CD14-positive monocyte (primary cell): ENCODE measurements around the gene KRTAP10-6. TPM values are rescaled to one million over a fixed set of nuclear protein-coding genes. Genes with fewer than 3 reads are reported as not detected.

Source experiments
- DNase-seq, 3 donors: peaks; one replicate each; pipeline ENCODE4 v3.0.0-alpha.2; 2011 to 2022
- H2AFZ ChIP-seq: 2 replicates; pipeline ENCODE4 v1.6.0; 2012; ENCODE audit warnings: mild to moderate bottlenecking, low read depth, low read length, inconsistent platforms; ENCODE audit not compliant: insufficient read depth, poor library complexity, severe bottlenecking
- H3K27ac ChIP-seq, 2 donors: 1 replicate in 1 of 2; 2 replicates in 1 of 2; pipeline ENCODE4 v1.5.1; 2012 to 2013; ENCODE audit warnings: low read length in 2 of 2, control low read depth in 1 of 2, inconsistent platforms in 1 of 2, low read depth in 1 of 2, mild to moderate bottlenecking in 1 of 2
- H3K27me3 ChIP-seq, 2 donors: one replicate each; pipeline versions ENCODE4 v1.6.0 to v1.6.1; 2011 to 2013; ENCODE audit warnings: low read length in 2 of 2; ENCODE audit not compliant: control insufficient read depth in 2 of 2, insufficient read depth in 2 of 2
- H3K36me3 ChIP-seq, 2 donors: replicated peaks in 1 of 2; 1 replicate in 1 of 2; 2 replicates in 1 of 2; pipeline versions ENCODE4 v1.5.1 to v1.6.1; 2012 to 2013; ENCODE audit warnings: low read length in 2 of 2, control low read depth in 1 of 2, inconsistent platforms in 1 of 2, mild to moderate bottlenecking in 1 of 2; ENCODE audit not compliant: insufficient read depth in 2 of 2, control insufficient read depth in 1 of 2
- H3K4me1 ChIP-seq, 2 donors: 1 replicate in 1 of 2; 2 replicates in 1 of 2; pipeline versions ENCODE4 v1.5.1 to v1.6.1; 2012 to 2013; ENCODE audit warnings: low read length in 2 of 2, control low read depth in 1 of 2, inconsistent platforms in 1 of 2, mild to moderate bottlenecking in 1 of 2, moderate library complexity in 1 of 2; ENCODE audit not compliant: insufficient read depth in 2 of 2, control insufficient read depth in 1 of 2
- H3K4me2 ChIP-seq: replicated peaks from 2 replicates; pipeline ENCODE3; 2012; ENCODE audit warnings: low read length, moderate library complexity, mild to moderate bottlenecking; ENCODE audit not compliant: poor library complexity, severe bottlenecking; ENCODE audit errors: extremely low read depth
- H3K4me3 ChIP-seq, 3 experiments: fragments of 200-600 bp in 1 of 3; sonication (generic) in 1 of 3; replicated peaks in 1 of 3; 1 replicate in 2 of 3; 2 replicates in 1 of 3; pipeline ENCODE4 v1.5.1; 2011 to 2013; ENCODE audit warnings: low read length in 3 of 3, mild to moderate bottlenecking in 3 of 3, control low read depth in 2 of 3, low read depth in 2 of 3, inconsistent platforms in 1 of 3, moderate library complexity in 1 of 3
- H3K79me2 ChIP-seq: 2 replicates; pipeline ENCODE4 v1.6.0; 2012; ENCODE audit warnings: mild to moderate bottlenecking, control low read depth, inconsistent platforms, low read length, moderate library complexity; ENCODE audit not compliant: insufficient read depth
- H3K9ac ChIP-seq: 2 replicates; pipeline ENCODE4 v1.6.0; 2017; ENCODE audit warnings: low read length, mild to moderate bottlenecking; ENCODE audit not compliant: insufficient read depth, poor library complexity, severe bottlenecking
- H3K9me3 ChIP-seq, 2 donors: replicated peaks in 1 of 2; 1 replicate in 1 of 2; 2 replicates in 1 of 2; pipeline versions ENCODE4 v1.5.1 to v1.6.1; 2012 to 2013; ENCODE audit warnings: low read length in 2 of 2, control low read depth in 1 of 2; ENCODE audit not compliant: control insufficient read depth in 1 of 2, insufficient read depth in 1 of 2
- H4K20me1 ChIP-seq: 2 replicates; pipeline ENCODE4 v1.6.0; 2012; ENCODE audit warnings: mild to moderate bottlenecking, low read length, control low read depth, moderate library complexity; ENCODE audit not compliant: insufficient read depth
- H3K27ac Mint-ChIP-seq, 7 donors: one replicate each; pipeline ENCODE4 v1.8.0; 2020; ENCODE audit warnings: mild to moderate bottlenecking in 7 of 7, mixed read lengths in 7 of 7, moderate library complexity in 6 of 7, inconsistent platforms in 2 of 7
- H3K27me3 Mint-ChIP-seq, 3 donors: one replicate each; pipeline ENCODE4 v1.8.0; 2021 to 2022; ENCODE audit warnings: low read depth in 3 of 3, mild to moderate bottlenecking in 3 of 3, mixed read lengths in 3 of 3, moderate library complexity in 3 of 3, inconsistent platforms in 1 of 3
- H3K36me3 Mint-ChIP-seq, 2 donors: one replicate each; pipeline ENCODE4 v1.8.0; 2020; ENCODE audit warnings: mixed read lengths in 2 of 2, inconsistent platforms in 1 of 2, mild to moderate bottlenecking in 1 of 2
- H3K4me1 Mint-ChIP-seq: one replicate; pipeline ENCODE4 v1.8.0; 2020; ENCODE audit warnings: mild to moderate bottlenecking, mixed read lengths
- H3K4me3 Mint-ChIP-seq, 2 donors: one replicate each; pipeline ENCODE4 v1.8.0; 2020; ENCODE audit warnings: mild to moderate bottlenecking in 2 of 2, mixed read lengths in 2 of 2, moderate library complexity in 1 of 2
- H3K9me3 Mint-ChIP-seq, 7 donors: one replicate each; pipeline ENCODE4 v1.8.0; 2020 to 2022; ENCODE audit warnings: mixed read lengths in 7 of 7, mild to moderate bottlenecking in 6 of 7, moderate library complexity in 6 of 7, inconsistent platforms in 2 of 7
- WGBS: methylation state at CpG from one replicate; pipeline ENCODE4 v1.1.5; 2013; ENCODE audit warnings: missing lambda C conversion rate; ENCODE audit not compliant: insufficient coverage; 5-methylcytosine and 5-hydroxymethylcytosine counted together
- intact Hi-C, 2 donors: fragments of 100-400 bp; cut with micrococcal nuclease; formaldehyde crosslinking; loops; one replicate each; pipeline versions ENCODE4 v1.15.0 to v1.15.1; 2023
- polyA plus RNA-seq, 3 donors: library from polyadenylated mRNA; depleted of rRNA in 1 of 3; unstranded in 2 of 3; stranded (reverse) in 1 of 3; fragments of 300-500 nt in 2 of 3; fragments of >200 nt in 1 of 3; fragmentation: Illumina TruSeq in 2 of 3; gene quantifications; 1 replicate in 2 of 3; 2 replicates in 1 of 3; pipeline ENCODE4 v1.2.3, GENCODE V29; 2012 to 2021
- TF ChIP-seq, protein P1 (sequence below): fragments of 200-600 bp; IDR thresholded peaks from one replicate; pipeline ENCODE4 v1.8.0; 2022; ENCODE audit warnings: antibody characterized with exemption, mild to moderate bottlenecking

The KRTAP10-6 gene
- polyA plus RNA-seq, 3 donors, result not detected

DNA sequence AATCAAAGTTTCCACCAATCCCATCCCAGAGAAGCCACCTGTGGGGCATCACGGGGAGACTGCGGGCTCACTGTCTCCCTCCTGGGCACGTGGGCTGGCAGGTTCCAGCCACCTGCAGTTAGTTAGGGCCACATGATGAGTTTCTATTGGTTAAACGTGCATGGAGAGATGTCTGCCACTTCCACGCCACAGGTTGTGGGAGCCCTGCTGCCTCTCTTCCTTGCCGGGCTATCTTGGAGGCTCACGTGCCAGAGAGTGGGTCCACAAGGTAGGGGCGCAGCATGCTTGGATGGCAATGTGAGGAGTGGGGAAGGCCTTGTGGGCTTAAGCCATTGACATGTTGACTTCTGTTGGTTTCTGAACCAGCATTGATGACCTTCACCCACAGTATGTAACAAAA is 11.6 kb upstream of the KRTAP10-6 start:
- peaks cover 2 to 6% (median 5%) of the 10 kb centered on the region in 3 donors for H3K27me3 Mint-ChIP-seq
- intact Hi-C loops, result no loop called here
- Histone ChIP-seq H4K20me1 (no peaks in the 10 kb centered on the region), H3K9me3 (peaks cover 0 to 3% of the 10 kb centered on the region in 2 donors), H3K36me3 (no peaks in the 10 kb centered on the region), H3K9ac (no peak overlapping the region), H3K4me3 (no peak overlapping the region), H3K27me3 (no peaks in the 10 kb centered on the region), H3K4me2 (no peak overlapping the region), H3K79me2 (no peaks in the 10 kb centered on the region), H2AFZ (no peak overlapping the region), H3K27ac (no peak overlapping the region), H3K4me1 (no peaks in the 10 kb centered on the region)
- H3K4me3 Mint-ChIP-seq, result no peak overlapping the region
- H3K9me3 Mint-ChIP-seq, result peaks cover 4 to 17% (median 10%) of the 10 kb centered on the region in 7 donors
- whole genome bisulfite sequencing, result 84% methylated on average over 5 of the region's 8 CpGs
- H3K27ac Mint-ChIP-seq, result no peak overlapping the region
- DNase-seq, result no peak
- H3K36me3 Mint-ChIP-seq, result no peaks in the 10 kb centered on the region
- TF ChIP-seq, protein P1, sequence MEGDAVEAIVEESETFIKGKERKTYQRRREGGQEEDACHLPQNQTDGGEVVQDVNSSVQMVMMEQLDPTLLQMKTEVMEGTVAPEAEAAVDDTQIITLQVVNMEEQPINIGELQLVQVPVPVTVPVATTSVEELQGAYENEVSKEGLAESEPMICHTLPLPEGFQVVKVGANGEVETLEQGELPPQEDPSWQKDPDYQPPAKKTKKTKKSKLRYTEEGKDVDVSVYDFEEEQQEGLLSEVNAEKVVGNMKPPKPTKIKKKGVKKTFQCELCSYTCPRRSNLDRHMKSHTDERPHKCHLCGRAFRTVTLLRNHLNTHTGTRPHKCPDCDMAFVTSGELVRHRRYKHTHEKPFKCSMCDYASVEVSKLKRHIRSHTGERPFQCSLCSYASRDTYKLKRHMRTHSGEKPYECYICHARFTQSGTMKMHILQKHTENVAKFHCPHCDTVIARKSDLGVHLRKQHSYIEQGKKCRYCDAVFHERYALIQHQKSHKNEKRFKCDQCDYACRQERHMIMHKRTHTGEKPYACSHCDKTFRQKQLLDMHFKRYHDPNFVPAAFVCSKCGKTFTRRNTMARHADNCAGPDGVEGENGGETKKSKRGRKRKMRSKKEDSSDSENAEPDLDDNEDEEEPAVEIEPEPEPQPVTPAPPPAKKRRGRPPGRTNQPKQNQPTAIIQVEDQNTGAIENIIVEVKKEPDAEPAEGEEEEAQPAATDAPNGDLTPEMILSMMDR, result no peak
- no peaks in the 10 kb centered on the region for H3K4me1 Mint-ChIP-seq

DNA sequence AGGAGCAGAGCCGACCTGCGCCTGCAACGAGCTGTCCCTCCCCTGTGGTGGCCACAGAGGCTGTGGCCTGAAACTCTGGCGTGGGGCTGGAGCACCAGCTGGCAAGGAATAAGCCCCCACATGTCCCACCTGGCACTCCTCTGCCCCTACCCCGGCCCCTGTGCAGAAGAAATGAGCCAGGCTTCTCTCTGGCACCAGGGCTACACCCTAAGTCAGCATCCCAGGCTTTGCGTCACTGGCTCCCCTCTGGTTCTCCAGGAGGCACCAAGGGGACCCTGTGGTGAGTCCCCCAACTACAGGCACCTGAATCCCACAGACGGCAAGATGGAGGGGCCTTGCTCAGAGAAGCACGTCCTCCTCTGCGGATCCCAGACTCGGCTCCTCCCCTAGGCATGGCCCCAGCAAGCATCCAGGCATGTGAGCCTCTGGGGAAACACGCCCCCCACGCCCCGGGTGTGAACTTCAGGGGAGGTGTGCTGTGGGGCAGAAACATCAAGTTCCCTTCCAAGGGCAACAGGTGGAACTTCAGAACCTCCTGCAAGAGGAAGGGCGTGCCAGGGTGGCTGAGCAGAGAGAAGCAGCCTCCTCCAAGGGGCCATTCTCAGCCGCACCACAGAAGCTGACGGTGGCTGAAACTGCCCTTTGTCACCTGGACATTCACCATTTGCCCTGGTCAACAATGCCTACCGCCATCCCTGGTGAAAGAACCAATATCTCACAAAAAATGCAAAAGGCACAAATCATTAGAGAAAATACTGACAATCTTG is 11.0 kb upstream of the KRTAP10-6 start:
- no peaks in the 10 kb centered on the region for H3K4me1 ChIP-seq
- H3K79me2 ChIP-seq, result no peaks in the 10 kb centered on the region
- H2AFZ ChIP-seq, result no peak overlapping the region
- no peak overlapping the region for H3K4me3 ChIP-seq
- no peaks in the 10 kb centered on the region for H3K27me3 ChIP-seq
- TF ChIP-seq, protein P1, result no peak
- no peak overlapping the region for H3K4me2 ChIP-seq
- peaks cover 2 to 6% (median 5%) of the 10 kb centered on the region in 3 donors for H3K27me3 Mint-ChIP-seq
- H3K4me1 Mint-ChIP-seq, result no peaks in the 10 kb centered on the region
- no peak for DNase-seq
- no peak overlapping the region for H3K9ac ChIP-seq
- H3K36me3 Mint-ChIP-seq, result no peaks in the 10 kb centered on the region
- H3K27ac ChIP-seq, result no peak overlapping the region
- intact Hi-C loops, result no loop called here
- peaks cover 3 to 17% (median 9%) of the 10 kb centered on the region in 7 donors for H3K9me3 Mint-ChIP-seq
- peaks cover 0 to 3% of the 10 kb centered on the region in 2 donors for H3K9me3 ChIP-seq
- no peak overlapping the region for H3K4me3 Mint-ChIP-seq
- H3K27ac Mint-ChIP-seq, result no peak overlapping the region
- WGBS, result 80% methylated on average over 11 of the region's 17 CpGs
- H4K20me1 ChIP-seq, result no peaks in the 10 kb centered on the region
- no peaks in the 10 kb centered on the region for H3K36me3 ChIP-seq
